Right forelimb (tissue), 1 donor: Measurements from ENCODE around the gene CMIP.

Experiments
- DNase-seq: peaks from one replicate; pipeline ENCODE4 v3.0.0-alpha.2; 2018

The CMIP gene

GRCh38 chr16:81646561-81646960 lies 202.0 kb downstream of the CMIP start:
- DNase-seq: no peak

DNA sequence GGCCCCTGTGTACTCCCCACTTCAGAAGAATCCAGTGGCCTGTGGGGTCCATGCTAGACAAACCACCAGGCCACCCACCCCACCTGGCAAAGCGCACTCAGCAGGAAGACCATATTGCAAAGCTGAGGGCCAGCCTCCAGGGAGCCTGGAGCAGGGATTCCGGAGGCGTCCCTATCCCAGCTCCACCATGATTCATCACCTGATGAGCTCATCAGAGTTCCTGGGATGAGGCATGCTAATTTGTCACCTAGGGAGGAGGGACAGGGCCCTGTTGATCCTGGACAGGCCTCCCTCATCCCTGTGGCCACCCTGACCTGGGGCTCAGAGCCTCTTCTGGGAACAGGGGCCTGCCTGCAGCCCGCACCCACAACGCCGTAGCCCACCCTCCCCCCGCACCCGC lies 202.9 kb downstream of the CMIP start:
- DNase-seq: no peak

DNA sequence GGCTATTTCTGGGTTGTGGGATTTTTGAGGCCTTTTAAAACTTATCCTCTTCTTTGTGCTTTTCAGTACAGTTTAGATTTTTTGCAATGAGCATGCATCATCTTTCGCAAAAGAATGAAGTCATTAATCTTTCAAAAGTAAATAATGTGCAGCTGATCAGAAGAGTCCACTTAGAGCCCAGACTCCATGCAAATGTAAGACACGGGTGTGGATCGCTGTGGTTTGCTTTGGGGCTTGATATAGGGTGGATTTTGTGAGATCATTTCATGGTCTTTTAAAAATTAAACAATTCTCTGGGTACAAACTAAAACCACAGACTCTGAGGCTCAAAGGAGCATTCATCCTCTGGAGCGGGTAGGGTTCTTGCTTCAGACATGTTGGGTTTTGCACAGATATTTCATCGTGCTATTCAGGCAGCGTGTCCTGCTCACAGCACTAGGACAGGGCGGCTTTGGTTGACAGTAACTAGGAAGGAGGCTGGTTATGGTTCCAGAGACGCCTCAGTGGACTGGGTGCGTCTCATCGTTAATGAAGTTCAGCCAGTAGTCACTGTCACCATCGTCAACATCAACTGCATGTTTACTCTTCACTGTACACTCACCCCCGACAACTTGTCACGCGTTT lies 205.1 kb downstream of the CMIP start:
- no peak for DNase-seq

- DNase-seq: no peak
Measured at GRCh38 chr16:81650281-81650680, 205.7 kb downstream of the CMIP start.

DNA sequence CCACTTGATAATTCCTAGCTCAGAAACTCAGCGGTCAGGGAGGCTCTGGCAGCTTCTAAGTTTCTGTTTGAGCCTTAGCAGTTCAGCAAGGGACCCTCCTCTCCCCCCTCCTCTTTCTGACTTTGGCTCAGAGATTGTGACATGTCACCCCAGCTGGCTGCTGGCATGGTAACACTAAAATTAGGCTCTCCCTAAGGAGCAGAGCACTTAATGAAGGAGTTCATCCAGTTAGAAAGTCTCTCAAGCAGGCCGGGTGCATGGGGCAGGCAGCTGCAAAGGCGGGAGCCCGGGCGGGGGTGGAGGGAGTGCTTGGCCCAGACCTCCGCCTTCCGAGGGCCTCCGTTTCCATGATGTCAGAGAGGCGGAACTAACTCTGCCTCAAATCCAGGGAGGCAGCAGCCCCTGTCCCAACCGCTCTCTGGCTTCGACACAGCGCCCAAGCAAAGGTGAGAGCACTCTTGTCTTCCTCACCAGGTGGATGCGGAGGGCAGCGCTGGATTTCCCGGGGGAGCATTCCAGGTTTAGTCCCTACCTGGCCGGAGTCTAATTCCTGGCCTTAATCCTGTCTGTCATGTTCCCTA lies 206.5 kb downstream of the CMIP start:
- peak; percentile 91 for DNase-seq

- peak; percentile 59 for DNase-seq
Measured at GRCh38 chr16:81651758-81652718, 207.4 kb downstream of the CMIP start.

- no peak for DNase-seq
Measured at GRCh38 chr16:81652798-81653505, 208.3 kb downstream of the CMIP start.

DNA sequence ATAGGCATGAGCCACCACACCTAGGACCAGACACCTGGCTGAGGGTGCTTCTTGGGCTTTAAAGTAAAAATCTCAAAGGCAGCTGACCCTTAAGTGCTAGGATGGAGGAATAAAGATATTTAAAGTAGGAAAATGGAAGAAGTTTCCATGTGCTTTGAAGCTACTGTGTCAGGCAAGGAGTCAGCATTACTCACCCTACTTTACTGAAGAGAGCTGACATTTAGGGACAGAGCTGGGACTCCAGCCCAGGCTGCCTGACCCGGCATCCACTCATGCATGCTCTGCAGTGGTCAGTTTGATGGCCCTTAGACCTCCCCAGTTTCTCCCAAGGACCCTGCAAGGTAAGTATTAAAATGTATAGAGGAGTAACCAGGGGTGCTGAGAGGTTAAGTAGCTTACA lies 209.7 kb downstream of the CMIP start:
- no peak for DNase-seq

GRCh38 chr16:81655469-81656162 lies 211.0 kb downstream of the CMIP start:
- no peak for DNase-seq

- no peak for DNase-seq
Measured at GRCh38 chr16:81657224-81657623, 212.6 kb downstream of the CMIP start.

- no peak for DNase-seq
Measured at GRCh38 chr16:81657781-81658180, 213.2 kb downstream of the CMIP start.

DNA sequence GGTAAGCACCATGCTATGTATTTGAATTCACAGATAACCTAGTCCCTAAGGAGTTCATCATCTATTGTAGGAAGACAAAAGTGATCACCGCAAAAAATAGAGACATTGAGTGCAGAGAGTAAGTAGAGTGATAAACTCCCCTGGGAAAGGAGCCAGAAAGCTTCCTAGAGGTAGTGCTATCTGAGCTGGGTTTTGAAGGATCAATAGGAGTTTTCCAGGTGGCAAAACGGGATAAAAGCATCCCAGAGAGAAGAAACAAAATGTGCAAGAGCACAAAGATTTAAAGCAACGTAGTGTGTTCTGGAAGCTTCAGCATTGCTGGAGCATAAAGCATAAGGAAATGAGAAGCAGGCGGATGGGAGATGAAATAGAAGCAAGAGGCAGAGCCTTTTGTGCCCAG lies 213.8 kb downstream of the CMIP start:
- DNase-seq: no peak

DNA sequence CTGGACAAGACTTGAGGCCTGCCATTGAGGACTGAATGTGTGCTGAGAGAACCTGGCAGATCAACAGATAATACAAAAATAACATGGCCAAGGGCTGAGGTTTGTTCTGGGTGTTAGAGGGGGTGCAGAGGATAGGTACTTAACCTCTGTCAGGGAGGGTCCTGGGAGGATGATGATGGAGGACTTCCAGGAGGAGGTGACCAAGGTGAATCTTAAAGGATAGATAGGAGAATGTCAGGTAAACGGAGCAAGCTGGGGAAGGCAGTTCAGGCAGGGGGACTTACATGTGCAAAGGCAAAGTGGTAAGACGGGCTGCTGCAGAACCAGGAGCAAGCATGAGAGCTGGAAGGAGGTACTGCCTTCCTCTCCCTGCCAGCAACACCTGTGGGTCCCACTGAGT lies 214.6 kb downstream of the CMIP start:
- DNase-seq: no peak

DNA sequence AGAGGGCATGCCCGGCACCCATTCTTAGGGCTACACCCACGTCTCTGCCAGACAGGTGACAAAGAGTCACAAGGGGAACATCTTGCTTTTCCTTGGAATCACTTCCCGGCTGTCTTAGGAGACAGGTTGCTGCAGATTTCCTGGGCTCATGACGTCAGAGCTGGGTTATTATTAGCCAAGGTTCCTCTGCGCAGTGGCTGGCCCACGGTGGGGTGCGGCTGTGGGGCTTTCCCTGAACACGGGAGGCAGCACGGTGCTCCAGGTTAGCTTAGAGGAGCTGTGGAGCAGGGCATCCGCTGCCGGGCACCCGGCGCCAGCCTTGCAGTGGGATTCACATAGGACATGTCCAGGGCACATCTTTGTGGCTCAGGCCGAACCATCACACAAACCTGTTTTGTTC lies 216.5 kb downstream of the CMIP start:
- DNase-seq: no peak

GRCh38 chr16:81664153-81664552 lies 219.5 kb downstream of the CMIP start:
- DNase-seq: no peak

- no peak for DNase-seq
Measured at GRCh38 chr16:81665588-81665987, 221.0 kb downstream of the CMIP start.

GRCh38 chr16:81666113-81666512 lies 221.5 kb downstream of the CMIP start:
- DNase-seq: no peak

DNA sequence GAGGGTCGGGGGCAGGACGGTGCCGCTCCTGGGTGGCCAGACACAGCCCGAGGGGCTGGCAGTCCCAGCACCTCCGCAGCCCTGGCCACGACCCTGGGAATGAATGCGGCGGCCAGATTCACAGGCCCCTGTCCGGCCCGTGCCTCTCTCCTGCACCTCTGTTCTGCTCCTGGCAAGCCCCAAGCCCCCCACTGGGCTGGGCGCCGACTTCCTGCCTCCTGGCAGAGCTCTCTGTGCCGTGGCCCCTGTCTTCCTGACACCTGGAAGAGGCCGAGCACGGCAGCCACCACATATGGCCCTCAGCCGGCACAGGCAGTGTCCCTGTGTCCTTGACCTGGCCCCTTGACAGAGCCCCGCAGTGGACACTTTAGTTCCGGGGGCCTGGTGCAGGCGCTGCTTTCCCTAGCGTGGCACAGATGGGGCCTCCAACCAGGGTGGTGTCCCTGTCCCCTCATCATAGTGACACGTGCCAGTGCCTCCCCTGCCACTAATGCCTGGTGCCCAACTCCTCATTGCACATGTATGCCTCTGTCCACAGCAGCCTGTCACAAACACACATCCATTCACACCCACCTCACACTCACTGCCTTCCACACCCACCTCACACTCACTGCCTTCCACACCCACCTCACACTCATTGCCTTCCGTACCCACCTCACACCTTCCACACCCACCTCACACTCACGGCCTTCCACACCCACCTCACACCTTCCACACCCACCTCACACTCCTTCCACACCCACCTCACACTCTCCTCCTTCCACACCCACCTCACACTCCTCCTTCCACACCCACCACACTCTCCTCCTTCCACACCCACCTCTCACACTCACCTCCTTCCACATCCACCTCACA lies 223.9 kb downstream of the CMIP start:
- DNase-seq: no peak

- DNase-seq: no peak
Measured at GRCh38 chr16:81669473-81670350, 225.1 kb downstream of the CMIP start.

DNA sequence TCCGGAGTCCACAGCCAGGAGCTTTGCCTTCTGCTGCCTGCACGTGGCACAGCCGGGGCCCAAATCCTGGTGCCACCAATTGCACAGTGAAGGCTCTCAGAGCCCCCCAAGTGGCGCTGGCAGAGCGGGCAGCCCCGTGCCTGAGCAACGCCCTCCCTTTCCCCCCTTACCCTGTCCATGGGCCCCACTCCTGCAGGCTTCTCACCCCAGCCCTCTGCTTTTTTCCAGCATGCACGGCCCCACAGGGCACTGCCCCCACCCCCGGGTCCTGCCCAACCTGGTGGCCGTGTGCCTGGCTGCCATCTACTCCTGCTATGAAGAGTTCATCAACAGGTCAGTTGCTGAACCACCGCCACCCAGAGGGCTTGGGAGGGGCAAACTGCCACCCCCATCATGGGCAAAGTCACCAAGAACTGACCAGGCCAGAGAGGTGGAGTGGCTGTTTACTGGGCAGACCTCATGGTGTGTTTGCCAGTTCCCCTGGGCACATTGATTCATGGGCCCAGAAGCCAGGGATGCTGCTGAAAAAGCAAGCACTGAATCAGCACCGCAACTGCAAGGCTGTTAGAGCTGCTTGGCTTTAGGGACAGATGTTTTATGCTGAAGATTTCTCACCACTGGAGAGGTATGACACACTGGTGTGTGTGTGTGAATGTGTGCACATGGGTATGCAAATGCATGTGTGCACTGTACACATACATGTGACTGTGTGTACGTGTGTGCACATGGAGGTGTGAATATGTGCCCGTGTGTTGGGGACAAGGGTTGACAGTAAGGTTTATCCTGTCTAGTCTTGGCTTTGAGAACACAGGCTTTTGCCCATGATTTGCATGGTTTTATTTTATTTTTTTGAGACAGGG lies 227.4 kb downstream of the CMIP start:
- DNase-seq: no peak
